UCSD-AML1 (cell line): Measurements from ENCODE around the gene DIP2A.

Source experiments
- DNase-seq: peaks from one replicate; lab custom pipeline; 2025; ENCODE audit not compliant: unreplicated experiment; lab: John Stamatoyannopoulos, UW

Gene DIP2A

DNA sequence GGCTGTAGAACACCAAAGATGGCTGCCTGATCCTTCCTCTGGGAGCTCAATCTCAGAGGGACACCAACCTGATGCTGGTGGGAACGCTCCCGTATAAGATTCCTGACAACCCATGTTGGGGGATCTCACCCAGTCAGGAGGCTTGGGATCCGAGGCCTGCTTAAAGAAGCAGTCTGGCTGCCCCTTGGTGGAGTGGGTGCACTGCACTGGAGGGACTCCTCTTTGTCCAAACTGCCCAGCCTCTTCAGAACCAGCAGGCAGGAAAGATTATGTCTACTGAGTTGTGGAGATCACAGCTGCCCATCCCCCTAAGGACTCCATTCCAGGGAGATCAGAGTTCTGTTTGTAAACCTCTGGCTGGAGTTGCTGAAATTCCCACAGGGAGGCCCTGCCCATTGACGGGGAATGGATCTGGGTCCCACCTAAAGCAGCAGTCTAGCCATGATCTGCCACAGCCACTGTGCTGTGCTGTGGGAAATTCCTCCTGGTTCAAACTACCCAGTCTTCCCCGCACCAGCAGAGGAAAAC lies 123.2 kb downstream of the DIP2A start:
- DNase-seq: no peak

DNA sequence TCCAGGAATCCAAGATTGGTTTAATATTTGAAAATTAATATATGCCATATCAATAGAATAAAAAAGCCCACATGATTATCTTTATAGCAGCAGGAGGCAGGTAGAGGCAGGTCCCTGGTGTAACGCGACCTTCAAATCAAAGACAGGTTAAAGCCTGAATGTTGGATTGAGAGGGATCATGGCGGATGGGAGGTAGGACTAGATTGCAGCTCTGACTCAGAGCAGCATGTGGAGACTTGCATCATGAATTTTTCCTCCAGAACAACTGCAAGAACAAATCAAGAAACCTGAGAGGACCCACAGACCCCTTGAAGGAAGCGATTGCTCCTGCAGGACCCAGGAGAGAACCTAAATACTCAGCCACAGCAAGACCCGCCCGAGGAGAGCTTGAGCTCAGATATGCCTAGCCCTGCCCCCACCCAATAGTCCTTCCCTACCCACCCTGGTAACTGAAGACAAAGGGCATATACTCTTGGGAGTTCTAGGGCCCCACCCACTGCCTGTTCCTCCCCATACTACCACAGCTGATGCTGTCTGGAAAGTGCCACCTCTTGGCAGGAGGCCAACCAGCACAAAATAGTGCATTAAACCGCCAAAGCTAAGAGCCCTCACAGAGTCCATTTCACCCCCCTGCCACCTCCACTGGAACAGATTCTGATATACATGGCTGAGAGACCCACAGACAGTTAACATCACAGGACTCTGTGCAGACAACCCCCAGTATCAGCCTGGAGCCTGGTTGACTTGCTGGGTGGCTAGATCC lies 126.7 kb downstream of the DIP2A start:
- no peak for DNase-seq

DNA sequence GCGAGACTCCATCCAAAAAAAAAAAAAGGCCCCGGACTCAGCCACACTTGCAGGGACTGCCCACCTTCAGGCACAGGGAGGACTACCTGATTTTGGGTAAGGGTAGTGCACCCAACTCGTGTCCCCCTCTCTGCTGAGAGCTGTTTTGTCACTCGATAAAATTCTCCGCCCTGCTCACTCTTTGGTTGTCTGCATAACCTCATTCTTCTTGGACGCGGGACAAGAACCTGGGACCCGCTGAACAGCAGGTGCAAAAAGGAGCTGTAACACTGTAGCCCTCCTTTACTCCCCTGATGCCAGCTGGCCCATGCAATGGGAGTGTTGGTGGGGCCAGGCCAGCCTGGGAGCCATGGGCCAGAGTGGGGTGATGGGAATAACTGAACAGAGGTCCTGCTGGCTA lies 135.6 kb downstream of the DIP2A start:
- DNase-seq: no peak

GRCh38 chr21:46596201-46596600 lies 137.5 kb downstream of the DIP2A start:
- DNase-seq: no peak

- no peak for DNase-seq
Measured at GRCh38 chr21:46597031-46597430, 138.3 kb downstream of the DIP2A start.

GRCh38 chr21:46597896-46598343 lies 139.2 kb downstream of the DIP2A start:
- no peak for DNase-seq

DNA sequence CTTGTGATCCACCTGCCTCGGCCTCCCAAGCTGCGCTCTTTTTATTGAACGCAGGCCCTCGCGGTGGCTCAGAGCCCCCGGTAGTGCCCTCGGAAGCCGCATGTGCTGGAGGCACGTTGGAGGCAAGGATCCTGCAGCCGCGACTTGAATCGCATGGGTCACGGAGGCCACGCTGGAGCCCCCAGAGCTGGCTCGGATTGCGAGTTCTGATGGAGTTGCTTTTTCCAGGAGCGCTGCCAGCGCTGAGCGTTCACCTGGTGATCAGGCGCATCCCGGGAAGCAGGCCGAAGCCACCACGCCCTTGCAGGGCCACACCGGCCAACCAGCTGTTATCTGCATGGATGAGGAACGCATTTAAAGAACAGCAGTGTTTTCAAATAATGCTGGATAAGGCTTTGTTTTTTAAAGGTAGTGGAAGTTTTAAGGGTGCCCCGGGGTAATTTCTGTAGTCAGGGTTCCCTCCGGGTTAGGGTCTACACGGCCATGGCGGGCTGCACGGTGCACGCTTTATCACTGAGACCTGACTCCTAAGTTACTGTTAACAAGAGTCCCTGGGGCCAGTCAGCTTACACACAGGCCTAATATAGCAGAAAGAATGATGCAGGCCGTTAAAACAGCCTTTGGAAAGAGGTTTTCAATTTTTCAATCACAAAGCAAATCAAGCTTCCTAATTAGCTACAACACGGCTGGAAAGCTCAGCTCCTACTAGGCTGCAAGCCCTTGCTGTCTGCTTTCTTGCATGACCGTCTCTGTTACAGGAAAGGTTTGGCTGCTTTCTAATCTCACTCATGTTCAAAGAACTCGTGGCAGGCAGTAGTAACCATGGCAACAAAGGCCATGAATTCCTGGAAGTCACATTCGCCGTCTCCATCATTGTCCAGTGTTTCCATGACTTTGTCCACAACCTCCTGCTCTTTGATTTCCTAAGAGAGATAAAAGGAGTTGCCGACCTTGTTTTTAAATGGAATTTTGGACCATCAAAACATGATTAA lies 140.2 kb downstream of the DIP2A start:
- no peak for DNase-seq

- no peak for DNase-seq
Measured at GRCh38 chr21:46600305-46600704, 141.6 kb downstream of the DIP2A start.

GRCh38 chr21:46600978-46601377 lies 142.3 kb downstream of the DIP2A start:
- no peak for DNase-seq

- no peak for DNase-seq
Measured at GRCh38 chr21:46603228-46603627, 144.5 kb downstream of the DIP2A start.

DNA sequence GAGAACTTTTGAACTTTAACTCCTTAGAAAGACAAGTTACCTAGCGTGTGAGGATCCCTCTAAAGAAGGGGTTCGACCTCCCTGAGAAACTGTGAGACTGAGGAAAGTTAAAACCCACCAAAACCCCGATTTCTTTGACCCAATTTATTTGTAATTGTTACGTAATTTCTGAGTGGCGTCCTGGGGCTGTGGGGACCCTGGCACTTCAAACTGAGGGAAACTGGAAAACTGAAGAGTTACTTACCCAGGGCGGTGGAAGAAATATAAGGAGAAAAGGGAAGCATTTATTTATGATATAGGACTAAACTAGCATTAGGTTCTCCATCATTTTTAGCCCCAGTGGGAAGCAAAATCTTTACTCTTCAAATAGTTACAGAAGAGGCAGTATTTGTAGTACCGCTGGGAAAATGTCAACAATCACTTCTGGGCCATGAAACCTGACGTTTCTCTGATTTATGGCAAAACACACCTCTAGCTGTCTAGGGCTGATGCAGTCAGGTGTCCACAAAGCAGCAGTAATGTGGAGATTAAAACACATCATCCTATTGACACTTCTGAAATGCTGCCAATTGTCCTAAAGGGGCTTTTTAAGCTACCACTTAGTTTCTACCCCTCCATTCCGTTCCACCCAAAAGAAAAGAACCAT lies 145.8 kb downstream of the DIP2A start:
- no peak for DNase-seq

DNA sequence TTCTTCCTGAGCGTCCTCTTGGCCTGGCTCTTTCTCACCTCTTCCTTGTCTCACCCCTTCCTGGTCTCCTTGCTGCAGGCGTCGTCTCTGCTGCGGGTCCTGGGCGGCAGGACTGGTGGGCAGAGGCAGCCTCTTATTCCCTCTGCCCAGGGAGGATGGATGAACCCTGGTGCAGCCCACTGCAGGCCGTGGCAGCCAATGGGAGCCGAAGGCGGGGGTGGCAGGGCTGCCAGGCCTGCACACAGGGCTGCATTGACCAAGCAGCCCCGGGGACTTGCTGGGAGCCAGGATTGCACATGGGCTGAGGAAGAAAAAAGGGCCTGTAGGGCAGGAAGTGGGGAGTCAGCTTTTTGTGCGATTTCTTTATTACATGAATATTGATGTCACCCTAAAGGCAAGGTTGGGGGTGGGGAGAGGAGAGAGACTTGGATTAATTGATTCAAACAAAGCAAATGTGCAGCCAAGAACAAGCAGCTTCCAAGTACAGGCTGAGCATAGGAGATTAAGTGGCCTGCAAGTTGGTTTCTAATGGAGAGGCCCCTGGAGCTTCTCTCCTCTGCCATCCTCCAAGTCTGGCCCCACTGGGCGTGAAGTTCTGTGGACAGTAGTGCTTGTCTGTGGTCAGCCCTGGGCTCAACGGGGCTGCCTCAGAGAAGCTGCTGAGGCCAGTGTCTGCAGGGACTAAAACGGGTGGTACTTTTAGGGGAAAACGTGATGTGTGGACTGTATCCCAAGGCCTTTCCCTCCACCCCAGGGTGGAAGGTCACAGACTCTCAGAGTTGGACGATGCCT lies 146.5 kb downstream of the DIP2A start, which contains the start of gene S100B:
Gene S100B, minus strand, starts transcription at position 108 of the 792 bp plus-strand sequence. CDS start 2,667 bp downstream, outside the sequence.
- peak; percentile 79 for DNase-seq

DNA sequence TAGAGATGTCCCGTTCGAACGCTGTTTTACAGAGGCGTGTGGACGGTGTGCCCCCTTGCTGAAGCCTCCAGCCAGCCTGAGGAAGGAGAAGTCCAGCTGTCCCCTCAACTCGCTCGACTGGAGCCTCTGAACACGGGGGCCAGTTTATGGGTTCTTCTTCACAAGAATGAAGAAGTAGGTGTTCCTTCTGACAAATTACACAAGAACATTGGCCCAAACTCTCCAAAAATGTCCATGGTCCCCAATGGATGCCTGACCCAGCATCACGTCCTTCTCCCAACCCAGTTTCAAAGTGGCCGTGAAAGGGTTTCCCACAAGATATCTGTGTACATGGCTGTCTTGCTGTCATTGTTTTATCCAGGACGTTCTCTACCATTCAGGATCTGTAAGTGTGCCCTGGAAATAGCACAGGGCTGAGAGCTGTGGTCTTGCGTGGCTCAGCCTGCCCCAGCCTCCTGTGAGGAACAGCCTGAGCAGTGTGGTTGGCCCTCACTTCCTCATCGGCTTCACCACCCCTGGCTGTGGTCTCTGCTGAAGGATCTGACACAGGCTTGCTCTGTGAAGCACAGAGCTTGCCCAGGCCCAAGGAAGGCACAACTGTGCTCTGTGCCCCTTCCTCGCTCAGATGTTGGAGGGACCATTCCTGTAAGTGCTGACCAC lies 147.2 kb downstream of the DIP2A start:
- DNase-seq: peak; percentile 87

GRCh38 chr21:46606427-46606813 lies 147.7 kb downstream of the DIP2A start:
- DNase-seq: no peak

GRCh38 chr21:46607636-46608035 lies 148.9 kb downstream of the DIP2A start:
- no peak for DNase-seq

DNA sequence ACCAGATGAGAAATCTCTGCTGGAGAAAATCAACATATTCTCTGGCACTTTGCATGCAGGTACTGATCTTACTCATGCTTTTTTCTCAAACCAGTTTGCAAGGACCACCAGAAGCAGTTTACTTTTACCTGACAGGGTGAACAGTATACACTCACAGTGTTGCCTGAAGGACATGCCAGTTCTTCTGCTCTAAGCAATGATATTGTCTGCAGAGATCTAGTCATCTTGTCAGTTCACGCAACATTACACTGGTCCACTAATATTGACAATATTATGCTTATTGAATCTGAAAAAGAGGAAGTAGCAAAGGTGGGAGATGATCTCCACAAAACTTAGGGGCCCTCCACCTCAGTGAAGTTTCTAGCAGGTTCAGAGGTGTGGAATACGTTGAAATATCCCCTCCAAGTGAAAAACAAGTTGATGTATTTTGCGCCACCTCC lies 150.0 kb downstream of the DIP2A start:
- no peak for DNase-seq

- DNase-seq: no peak
Measured at GRCh38 chr21:46610018-46610701, 151.5 kb downstream of the DIP2A start.

GRCh38 chr21:46613391-46613790 lies 154.7 kb downstream of the DIP2A start:
- no peak for DNase-seq

DNA sequence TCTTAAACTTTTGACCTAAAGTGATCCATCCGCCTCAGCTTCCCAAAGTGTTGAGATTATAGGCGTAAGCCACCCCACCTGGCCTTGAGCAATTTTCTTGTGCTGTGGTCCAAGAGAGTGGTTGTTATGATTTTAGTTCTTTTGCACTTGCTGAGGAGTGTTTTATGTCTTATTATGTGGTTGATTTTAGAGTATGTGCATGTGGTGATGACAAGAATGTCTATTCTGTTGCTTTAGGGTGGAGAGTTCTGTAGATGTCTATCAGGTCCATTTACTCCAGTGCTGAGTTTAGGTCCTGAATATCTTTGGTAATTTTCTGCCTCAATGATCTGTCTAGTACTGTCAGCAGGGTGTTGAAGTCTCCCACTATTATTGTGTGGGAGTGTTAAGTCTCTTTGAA lies 157.4 kb downstream of the DIP2A start:
- DNase-seq: no peak
